H9 (cell line): ENCODE measurements around the gene PLCL1. TPM values are rescaled to one million over a fixed set of nuclear protein-coding genes. Genes with fewer than 3 reads are reported as not detected.

Experiments used
- DNase-seq: peaks from one replicate; pipeline ENCODE4 v3.0.0-alpha.2; 2017
- H2AFZ ChIP-seq: one replicate; pipeline ENCODE4 v1.6.1; 2013; ENCODE audit warnings: mild to moderate bottlenecking, low read length, control low read depth, moderate library complexity
- H2AK5ac ChIP-seq: 2 replicates; pipeline ENCODE4 v1.6.1; 2013; ENCODE audit warnings: low read length, control low read depth, mixed read lengths; ENCODE audit not compliant: insufficient read length
- H2BK120ac ChIP-seq: one replicate; pipeline ENCODE4 v1.6.1; 2013; ENCODE audit warnings: low read depth, mild to moderate bottlenecking, low read length, control low read depth, inconsistent platforms; ENCODE audit not compliant: poor library complexity, severe bottlenecking
- H2BK12ac ChIP-seq: 2 replicates; pipeline ENCODE4 v1.6.1; 2013; ENCODE audit warnings: low read length, control low read depth, mixed read lengths, low read depth; ENCODE audit not compliant: insufficient read length
- H2BK15ac ChIP-seq: 2 replicates; pipeline ENCODE4 v1.6.1; 2013; ENCODE audit warnings: low read depth, low read length, control low read depth
- H2BK20ac ChIP-seq: one replicate; pipeline ENCODE4 v1.6.1; 2013; ENCODE audit warnings: low read depth, mild to moderate bottlenecking, low read length, control low read depth, inconsistent platforms; ENCODE audit not compliant: poor library complexity, severe bottlenecking
- H2BK5ac ChIP-seq: 2 replicates; pipeline ENCODE4 v1.6.1; 2013; ENCODE audit warnings: low read length, control low read depth, mixed read lengths; ENCODE audit not compliant: insufficient read length
- H3K14ac ChIP-seq: 2 replicates; pipeline ENCODE4 v1.6.1; 2013; ENCODE audit warnings: low read length, control low read depth; ENCODE audit not compliant: insufficient read depth
- H3K18ac ChIP-seq: 2 replicates; pipeline ENCODE4 v1.6.1; 2013; ENCODE audit warnings: low read depth, mild to moderate bottlenecking, mixed read lengths, low read length, control low read depth; ENCODE audit not compliant: insufficient read length
- H3K23ac ChIP-seq: 2 replicates; pipeline ENCODE4 v1.6.1; 2013; ENCODE audit warnings: low read length, control low read depth, mixed read lengths, low read depth; ENCODE audit not compliant: insufficient read length
- H3K23me2 ChIP-seq: 2 replicates; pipeline ENCODE4 v1.6.1; 2013; ENCODE audit warnings: low read depth, mild to moderate bottlenecking, mixed read lengths, low read length, control low read depth; ENCODE audit not compliant: insufficient read length, poor library complexity, severe bottlenecking
- H3K27ac ChIP-seq: 2 replicates; pipeline ENCODE4 v1.5.1; 2013; ENCODE audit warnings: low read length, control low read depth, mixed read lengths, low read depth; ENCODE audit not compliant: insufficient read length
- H3K27me3 ChIP-seq: 2 replicates; pipeline ENCODE4 v1.6.1; 2013; ENCODE audit warnings: low read length, control low read depth, inconsistent platforms; ENCODE audit not compliant: insufficient read depth
- H3K4ac ChIP-seq: 2 replicates; pipeline ENCODE4 v1.6.1; 2013; ENCODE audit warnings: low read depth, mild to moderate bottlenecking, control low read depth, inconsistent platforms, low read length, moderate library complexity
- H3K4me1 ChIP-seq: 2 replicates; pipeline ENCODE4 v1.6.1; 2013; ENCODE audit warnings: low read length, control low read depth, inconsistent platforms; ENCODE audit not compliant: insufficient read depth
- H3K4me2 ChIP-seq: 2 replicates; pipeline ENCODE4 v1.6.1; 2013; ENCODE audit warnings: low read length, control low read depth, mixed read lengths; ENCODE audit not compliant: insufficient read length, insufficient read depth
- H3K56ac ChIP-seq: 2 replicates; pipeline ENCODE4 v1.6.1; 2013; ENCODE audit warnings: low read depth, mild to moderate bottlenecking, mixed read lengths, low read length, control low read depth; ENCODE audit not compliant: insufficient read length
- H3K79me1 ChIP-seq: 2 replicates; pipeline ENCODE4 v1.6.1; 2013; ENCODE audit warnings: low read depth, mild to moderate bottlenecking, moderate library complexity, low read length, control low read depth, inconsistent platforms; ENCODE audit not compliant: insufficient read depth, poor library complexity, severe bottlenecking
- H3K79me2 ChIP-seq: 2 replicates; pipeline ENCODE4 v1.6.1; 2013; ENCODE audit warnings: low read length, control low read depth, inconsistent platforms; ENCODE audit not compliant: insufficient read depth
- H3K9ac ChIP-seq: 2 replicates; pipeline ENCODE4 v1.6.1; 2013; ENCODE audit warnings: low read length, control low read depth, mixed read lengths; ENCODE audit not compliant: insufficient read length; ENCODE audit errors: extremely low read depth
- H3K9me3 ChIP-seq: one replicate; pipeline ENCODE4 v1.6.1; 2013; ENCODE audit warnings: low read depth, low read length, inconsistent platforms; ENCODE audit not compliant: control insufficient read depth
- H3T11ph ChIP-seq: one replicate; pipeline ENCODE4 v1.6.1; 2013; ENCODE audit warnings: mild to moderate bottlenecking, low read length, control low read depth, inconsistent platforms
- H4K20me1 ChIP-seq: one replicate; pipeline ENCODE4 v1.6.1; 2013; ENCODE audit not compliant: control insufficient read depth, insufficient read length, insufficient read depth
- H4K5ac ChIP-seq: 2 replicates; pipeline ENCODE4 v1.6.1; 2013; ENCODE audit warnings: low read depth, mild to moderate bottlenecking, mixed read lengths, low read length, control low read depth; ENCODE audit not compliant: insufficient read length
- H4K8ac ChIP-seq: replicated peaks from 2 replicates; pipeline ENCODE4 v1.6.1; 2013; ENCODE audit warnings: low read length, control low read depth, mixed read lengths, low read depth; ENCODE audit not compliant: insufficient read length
- H4K91ac ChIP-seq: 2 replicates; pipeline ENCODE4 v1.6.1; 2013; ENCODE audit warnings: low read depth, mild to moderate bottlenecking, moderate library complexity, mixed read lengths, low read length, control low read depth; ENCODE audit not compliant: insufficient read length
- H3K27ac Mint-ChIP-seq, 3 experiments: 2 replicates in 2 of 3; 3 replicates in 1 of 3; pipeline ENCODE4 v1.8.0; 2020 to 2021; ENCODE audit warnings: mixed read lengths in 3 of 3, mild to moderate bottlenecking in 1 of 3, moderate library complexity in 1 of 3
- H3K27me3 Mint-ChIP-seq: 2 replicates; pipeline ENCODE4 v1.8.0; 2021; ENCODE audit warnings: low read depth, mild to moderate bottlenecking, moderate library complexity, mixed read lengths
- H3K36me3 Mint-ChIP-seq, 3 experiments: 2 replicates in 2 of 3; 3 replicates in 1 of 3; pipeline ENCODE4 v1.8.0; 2020 to 2021; ENCODE audit warnings: low read depth in 3 of 3, mixed read lengths in 3 of 3; ENCODE audit not compliant: insufficient read depth in 1 of 3
- H3K4me1 Mint-ChIP-seq, 2 experiments: 2 replicates each; pipeline ENCODE4 v1.8.0; 2020; ENCODE audit warnings: mixed read lengths in 2 of 2
- H3K4me3 Mint-ChIP-seq, 2 experiments: 2 replicates in 1 of 2; 3 replicates in 1 of 2; pipeline ENCODE4 v1.8.0; 2020 to 2021; ENCODE audit warnings: mild to moderate bottlenecking in 2 of 2, mixed read lengths in 2 of 2, moderate library complexity in 1 of 2
- H3K9me3 Mint-ChIP-seq, 2 experiments: 2 replicates in 1 of 2; 3 replicates in 1 of 2; pipeline ENCODE4 v1.8.0; 2020; ENCODE audit warnings: mild to moderate bottlenecking in 2 of 2, mixed read lengths in 2 of 2, moderate library complexity in 1 of 2
- CTCF ChIP-seq: fragments of 200-600 bp; sonication (generic); conservative IDR thresholded peaks from 3 replicates; pipeline ENCODE4 v1.8.0; 2021; ENCODE audit warnings: antibody characterized with exemption, mild to moderate bottlenecking
- WGBS: extraction: QIAGEN DNeasy Blood & Tissue Kit; methylation state at CpG from one replicate; pipeline ENCODE4 v1.1.7; 2013; ENCODE audit warnings: missing lambda C conversion rate, low lambda C conversion rate, mixed read lengths; ENCODE audit not compliant: insufficient read length; ENCODE audit errors: extremely low coverage; 5-methylcytosine and 5-hydroxymethylcytosine counted together
- total RNA-seq: library from RNA; stranded (reverse); gene quantifications from 2 replicates; pipeline ENCODE4 v1.2.1, GENCODE V29; 2021

The PLCL1 gene
- total RNA-seq, 1 experiment from 2014 or later, result 0.04 TPM

- H3K23ac ChIP-seq, result no peak overlapping the region
- no peak overlapping the region for H2AFZ ChIP-seq
- no peak overlapping the region for H2AK5ac ChIP-seq
- no peaks in the 10 kb centered on the region for H3K79me2 ChIP-seq
- no CpG with 5 or more reads among the region's 3 CpGs for WGBS
- no peak overlapping the region for H3K9ac ChIP-seq
- no peak overlapping the region for H4K8ac ChIP-seq
- no peak overlapping the region for H2BK12ac ChIP-seq
- no peak overlapping the region for H2BK120ac ChIP-seq
- H3K4me1 Mint-ChIP-seq, result peaks cover 31 to 33% of the 10 kb centered on the region in 2 experiments
- H4K20me1 ChIP-seq, result no peaks in the 10 kb centered on the region
- no peak overlapping the region for H3K4me2 ChIP-seq
- no peak overlapping the region for H4K5ac ChIP-seq
- H3K4me1 ChIP-seq, result no peaks in the 10 kb centered on the region; the same call in 1 of the 2 replicates
- no peak overlapping the region for H4K91ac ChIP-seq
- H3K23me2 ChIP-seq, result no peaks in the 10 kb centered on the region
- H3K56ac ChIP-seq, result no peak overlapping the region
- H3K14ac ChIP-seq, result no peak overlapping the region
- H3K27ac ChIP-seq, result no peak overlapping the region
- no peak overlapping the region for H2BK5ac ChIP-seq
- no peak for DNase-seq
- no peaks in the 10 kb centered on the region for H3K36me3 Mint-ChIP-seq
- no peak overlapping the region for H3K4me3 Mint-ChIP-seq
- no peak overlapping the region for H2BK20ac ChIP-seq
- no peak overlapping the region for H3T11ph ChIP-seq
- no peaks in the 10 kb centered on the region for H3K9me3 ChIP-seq
- no peaks in the 10 kb centered on the region for H3K79me1 ChIP-seq
- no peak overlapping the region for H2BK15ac ChIP-seq
- H3K27ac Mint-ChIP-seq, result no peak overlapping the region
- no peak overlapping the region for H3K4ac ChIP-seq
- H3K27me3 Mint-ChIP-seq, result no peaks in the 10 kb centered on the region
- no peak overlapping the region for H3K18ac ChIP-seq
- no peaks in the 10 kb centered on the region for H3K27me3 ChIP-seq
- no peaks in the 10 kb centered on the region for H3K9me3 Mint-ChIP-seq
- no peak for TF ChIP-seq CTCF
Observed at GRCh38 chr2:197950006-197950405, 145.6 kb downstream of the PLCL1 start.
